Cardiac muscle cell (in vitro differentiated cells and primary cell): ENCODE measurements around the gene ADH1C. TPM values are rescaled to one million over a fixed set of nuclear protein-coding genes. Genes with fewer than 3 reads are reported as not detected.

Experiments used
- DNase-seq, 2 donors: peaks; one replicate each; pipeline versions ENCODE4 v3.0.0 to v3.0.0-alpha.2; 2010 to 2017; ENCODE audit warnings: low read depth in 1 of 2, low spot score in 1 of 2
- H3K27ac ChIP-seq: fragments of 200-600 bp; sonication (generic); 2 replicates; pipeline ENCODE4 v1.5.1; 2016
- H3K27me3 ChIP-seq: fragments of 200-600 bp; sonication (generic); 2 replicates; pipeline ENCODE4 v1.6.0; 2016; ENCODE audit warnings: control low read depth
- H3K36me3 ChIP-seq: fragments of 200-600 bp; sonication (generic); 2 replicates; pipeline ENCODE4 v1.5.1; 2016; ENCODE audit warnings: control low read depth
- H3K4me1 ChIP-seq: fragments of 200-600 bp; sonication (generic); 2 replicates; pipeline ENCODE4 v1.8.1; 2017; ENCODE audit warnings: low read depth, mild to moderate bottlenecking, mixed run types
- H3K4me3 ChIP-seq: fragments of 200-600 bp; sonication (generic); 2 replicates; pipeline ENCODE4 v1.5.1; 2016; ENCODE audit warnings: mild to moderate bottlenecking
- H3K9me3 ChIP-seq: fragments of 200-600 bp; sonication (generic); 2 replicates; pipeline ENCODE4 v1.5.1; 2017; ENCODE audit warnings: low read depth, mild to moderate bottlenecking, control low read depth
- CTCF ChIP-seq: IDR thresholded peaks from 2 replicates; pipeline ENCODE4 v1.5.1; 2012; ENCODE audit warnings: low read depth, mild to moderate bottlenecking, low read length
- polyA plus RNA-seq: library from polyadenylated mRNA; unstranded; fragments of >200 nt; fragmentation: Nextera tagmentation; extraction: Ambion mirVana; gene quantifications from 2 replicates; pipeline ENCODE4 v1.2.1, GENCODE V29; 2016
- total RNA-seq: library from RNA; depleted of rRNA; stranded (reverse); fragments of >200 nt; gene quantifications from 2 replicates; pipeline ENCODE4 v1.2.3, GENCODE V29; 2016

Gene ADH1C
- total and polyA plus RNA-seq, 2 experiments from 2014 or later: not detected

DNA sequence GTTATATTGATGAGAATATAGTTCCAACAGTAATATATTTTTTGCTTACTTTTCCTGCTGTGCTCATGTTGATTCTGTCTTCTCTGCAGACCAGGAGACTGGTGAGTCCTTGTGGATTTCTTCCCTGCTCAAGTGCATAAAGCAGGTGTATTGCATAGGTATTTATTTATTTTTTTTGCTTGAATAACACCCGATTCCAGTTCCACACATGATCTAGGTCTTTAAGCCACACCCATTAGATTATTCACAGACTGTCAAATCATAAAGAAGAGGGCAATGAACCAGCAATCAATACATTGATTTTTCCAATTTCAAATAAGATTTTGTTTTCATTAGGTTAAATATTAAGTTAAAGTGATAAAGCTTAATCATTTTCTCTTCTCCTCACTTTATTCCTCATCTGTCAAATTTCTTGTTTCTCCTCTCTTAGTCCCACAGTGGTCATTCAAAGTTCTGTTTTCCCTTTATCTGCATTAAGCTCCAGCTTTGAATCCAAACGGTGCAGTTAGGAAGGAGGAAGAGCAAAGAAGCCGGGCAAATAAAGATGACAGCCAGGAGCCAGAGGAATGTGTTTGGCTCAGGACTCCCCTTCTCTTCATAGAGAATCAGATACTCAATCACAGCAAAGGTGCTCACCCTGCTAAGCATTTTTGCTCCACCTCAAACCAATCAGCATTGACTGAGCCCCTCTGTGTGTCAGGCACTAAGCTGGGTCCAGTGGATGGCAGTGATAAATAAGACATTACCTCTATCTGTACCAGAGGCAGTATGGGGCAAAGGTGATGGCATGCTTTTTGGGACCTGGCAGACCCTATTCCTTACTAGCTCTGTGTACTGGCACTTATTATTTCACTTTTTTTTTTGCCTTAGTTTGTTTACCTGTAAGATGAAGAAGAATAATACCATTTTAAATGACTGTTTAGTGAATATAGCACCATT lies 61.4 kb downstream of the ADH1C start, which contains the start of gene ADH1A:
TSS of gene ADH1A (minus strand) at position 138 of the 939 bp plus-strand sequence. CDS start at position 67, 71 bp downstream.
- Histone ChIP-seq H3K4me3 (no peak within 1 kb of the TSS), H3K9me3 (no peaks in the 10 kb centered on the region), H3K4me1 (no peaks in the 10 kb centered on the region), H3K27me3 (no peaks in the 10 kb centered on the region), H3K27ac (no peak within 1 kb of the TSS), H3K36me3 (no peaks in the 10 kb centered on the region)
- TF ChIP-seq CTCF: no peak
- DNase-seq: no peak

Other genes starting within 250 kb of the ADH1C start
- not detected in 2 replicates for gene ADH4, start 208.4 kb downstream of the ADH1C start, total RNA-seq
- 0.42 TPM in 1 of 2 replicates, not detected in the other for gene ADH4, start 208.4 kb downstream of the ADH1C start, polyA plus RNA-seq
- not detected in 2 replicates for gene ADH6, start 133.5 kb downstream of the ADH1C start, total RNA-seq
- gene ADH6, start 133.5 kb downstream of the ADH1C start, polyA plus RNA-seq: 0.72 TPM in 1 of 2 replicates, not detected in the other
- not detected in 2 replicates for gene ADH1A, start 61.8 kb downstream of the ADH1C start, total RNA-seq
- not detected in 2 replicates for gene ADH1A, start 61.8 kb downstream of the ADH1C start, polyA plus RNA-seq
- gene ADH1B, start 31.3 kb downstream of the ADH1C start, total RNA-seq: not detected in 2 replicates
- not detected in 2 replicates for gene ADH1B, start 31.3 kb downstream of the ADH1C start, polyA plus RNA-seq
- not detected in 2 replicates for gene ADH7, start 82.6 kb upstream of the ADH1C start, total RNA-seq
- not detected in 2 replicates for gene ADH7, start 82.6 kb upstream of the ADH1C start, polyA plus RNA-seq
- not detected in 2 replicates for gene C4orf17, start 158.3 kb upstream of the ADH1C start, total RNA-seq
- not detected in 2 replicates for gene C4orf17, start 158.3 kb upstream of the ADH1C start, polyA plus RNA-seq
- gene TRMT10A, start 211.3 kb upstream of the ADH1C start, total RNA-seq: 4.9 and 7.5 TPM in 2 replicates
- gene TRMT10A, start 211.3 kb upstream of the ADH1C start, polyA plus RNA-seq: 6.5 and 10.3 TPM in 2 replicates
- gene MTTP, start 222.1 kb upstream of the ADH1C start, total RNA-seq: 0.69 and 2.5 TPM in 2 replicates
- 2.0 and 2.1 TPM in 2 replicates for gene MTTP, start 222.1 kb upstream of the ADH1C start, polyA plus RNA-seq